ENCODE results near the gene ZNF600.
A peak's percentile ranks its signal among the peaks of the same experiment; 100 is the strongest.

DNA sequence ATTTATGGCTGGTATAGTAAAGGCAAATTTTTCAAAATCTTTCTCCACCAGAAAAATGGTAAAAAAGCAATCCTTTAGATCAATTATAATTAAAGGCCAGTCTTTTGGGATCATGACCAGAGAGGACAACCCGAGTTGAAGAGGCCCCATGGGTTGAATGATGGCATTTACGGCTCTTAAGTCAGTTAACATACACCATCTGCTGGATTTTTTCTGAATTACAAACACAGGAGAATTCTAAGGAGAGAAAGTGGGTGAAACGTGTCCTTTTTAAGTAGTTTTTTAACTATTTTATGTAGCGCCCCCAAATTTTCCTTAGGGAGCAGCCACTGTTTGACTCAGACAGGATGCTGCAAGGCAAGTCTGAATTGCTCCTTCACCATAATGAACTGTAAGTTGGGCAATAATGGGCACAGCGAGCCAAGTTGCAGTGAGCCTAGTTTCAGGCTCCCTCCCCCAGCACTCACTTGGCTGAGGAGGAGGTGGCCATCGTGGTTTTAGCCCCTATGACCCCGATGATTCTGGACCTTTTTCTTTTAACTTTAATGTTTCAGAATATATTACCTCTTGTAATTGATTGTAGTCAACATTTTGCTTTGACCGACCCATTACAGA, 38.1 kb downstream of the ZNF600 start:
- TF ChIP-seq EZH2 (IDR thresholded peaks at IDR 0.05; ENCODE audit: borderline replicate concordance, low read length) = no peak
- TF ChIP-seq, protein P1, sequence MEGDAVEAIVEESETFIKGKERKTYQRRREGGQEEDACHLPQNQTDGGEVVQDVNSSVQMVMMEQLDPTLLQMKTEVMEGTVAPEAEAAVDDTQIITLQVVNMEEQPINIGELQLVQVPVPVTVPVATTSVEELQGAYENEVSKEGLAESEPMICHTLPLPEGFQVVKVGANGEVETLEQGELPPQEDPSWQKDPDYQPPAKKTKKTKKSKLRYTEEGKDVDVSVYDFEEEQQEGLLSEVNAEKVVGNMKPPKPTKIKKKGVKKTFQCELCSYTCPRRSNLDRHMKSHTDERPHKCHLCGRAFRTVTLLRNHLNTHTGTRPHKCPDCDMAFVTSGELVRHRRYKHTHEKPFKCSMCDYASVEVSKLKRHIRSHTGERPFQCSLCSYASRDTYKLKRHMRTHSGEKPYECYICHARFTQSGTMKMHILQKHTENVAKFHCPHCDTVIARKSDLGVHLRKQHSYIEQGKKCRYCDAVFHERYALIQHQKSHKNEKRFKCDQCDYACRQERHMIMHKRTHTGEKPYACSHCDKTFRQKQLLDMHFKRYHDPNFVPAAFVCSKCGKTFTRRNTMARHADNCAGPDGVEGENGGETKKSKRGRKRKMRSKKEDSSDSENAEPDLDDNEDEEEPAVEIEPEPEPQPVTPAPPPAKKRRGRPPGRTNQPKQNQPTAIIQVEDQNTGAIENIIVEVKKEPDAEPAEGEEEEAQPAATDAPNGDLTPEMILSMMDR (conservative IDR thresholded peaks at IDR 0.05 in 1 of 2, IDR thresholded peaks at IDR 0.05 in 1 of 2; ENCODE audit: extremely low read depth in 1 of 2, insufficient read depth in 1 of 2, low read depth in 1 of 2, low read length in 2 of 2) = peak; percentile 23 to 43
